Keratinocyte (primary cell): ENCODE results near the gene GPR31. TPM values are rescaled to one million over a fixed set of nuclear protein-coding genes. Genes with fewer than 3 reads are reported as not detected.

Experiments used
- DNase-seq: peaks from one replicate; pipeline ENCODE4 v3.0.0-alpha.2; 2011; ENCODE audit warnings: low read depth, missing footprints, low spot score
- FAIRE-seq: peaks from 2 replicates; lab custom pipeline; 2011; peaks lifted over from hg19 to GRCh38; lab: Jason Lieb, UNC
- H2AFZ ChIP-seq: 2 replicates; pipeline ENCODE4 v1.6.0; 2012; ENCODE audit warnings: low read length, control low read depth, inconsistent platforms; ENCODE audit not compliant: control insufficient read depth
- H3K27ac ChIP-seq: 2 replicates; pipeline ENCODE4 v1.5.1; 2011; ENCODE audit warnings: low read length; ENCODE audit not compliant: control insufficient read depth, insufficient read depth
- H3K27me3 ChIP-seq: 3 replicates; pipeline ENCODE4 v1.6.0; 2011; ENCODE audit warnings: low read length; ENCODE audit not compliant: control insufficient read depth, insufficient read depth; ENCODE audit errors: extremely low read depth
- H3K36me3 ChIP-seq, 2 experiments: 2 replicates in 1 of 2; 3 replicates in 1 of 2; pipeline ENCODE4 v1.5.1; 2011; ENCODE audit warnings: low read length in 2 of 2, mild to moderate bottlenecking in 1 of 2; ENCODE audit not compliant: control insufficient read depth in 2 of 2, insufficient read depth in 2 of 2; ENCODE audit errors: extremely low read depth in 1 of 2
- H3K4me1 ChIP-seq: 3 replicates; pipeline ENCODE4 v1.5.1; 2011; ENCODE audit warnings: low read length; ENCODE audit not compliant: control insufficient read depth, insufficient read depth; ENCODE audit errors: extremely low read depth
- H3K4me2 ChIP-seq: 3 replicates; pipeline ENCODE4 v1.6.0; 2011; ENCODE audit warnings: low read depth, low read length; ENCODE audit not compliant: control insufficient read depth, insufficient read depth; ENCODE audit errors: extremely low read depth
- H3K4me3 ChIP-seq, 3 experiments: fragments of 200-600 bp in 1 of 3; sonication (generic) in 1 of 3; 2 replicates in 2 of 3; 3 replicates in 1 of 3; pipeline ENCODE4 v1.5.1; 2011 to 2016; ENCODE audit warnings: low read length in 3 of 3, mild to moderate bottlenecking in 3 of 3, control low read depth in 2 of 3, inconsistent platforms in 1 of 3, low read depth in 1 of 3, mixed read lengths in 1 of 3, mixed run types in 1 of 3, moderate library complexity in 1 of 3; ENCODE audit not compliant: control insufficient read depth in 2 of 3, insufficient read depth in 2 of 3; ENCODE audit errors: extremely low read depth in 1 of 3
- H3K79me2 ChIP-seq: 2 replicates; pipeline ENCODE4 v1.6.0; 2012; ENCODE audit warnings: low read length; ENCODE audit not compliant: control insufficient read depth, insufficient read depth
- H3K9ac ChIP-seq: 3 replicates; pipeline ENCODE4 v1.6.0; 2011; ENCODE audit warnings: low read length; ENCODE audit not compliant: control insufficient read depth, insufficient read depth; ENCODE audit errors: extremely low read depth
- H3K9me1 ChIP-seq: 3 replicates; pipeline ENCODE4 v1.6.0; 2011; ENCODE audit warnings: low read length; ENCODE audit not compliant: control insufficient read depth, insufficient read depth; ENCODE audit errors: extremely low read depth
- H3K9me3 ChIP-seq: 2 replicates; pipeline ENCODE4 v1.5.1; 2012; ENCODE audit warnings: low read depth, low read length; ENCODE audit not compliant: control insufficient read depth
- H4K20me1 ChIP-seq: 3 replicates; pipeline ENCODE4 v1.6.0; 2011; ENCODE audit warnings: low read length; ENCODE audit not compliant: control insufficient read depth, insufficient read depth; ENCODE audit errors: extremely low read depth
- EZH2 ChIP-seq: IDR thresholded peaks from one replicate; pipeline ENCODE4 v1.6.1; 2012; ENCODE audit warnings: inconsistent platforms, mild to moderate bottlenecking, low read length, moderate library complexity
- dilution Hi-C: fragments of 300-500 bp; cut with MboI; formaldehyde crosslinking; loops from one replicate; pipeline ENCODE4 v1.7.0; 2020; ENCODE audit warnings: low sequenced_read_pairs; ENCODE audit not compliant: extremely low pct_ligation_motif_present
- polyA plus RNA-seq, 5 experiments: library from polyadenylated mRNA; depleted of rRNA in 3 of 5; stranded (reverse) in 3 of 5; stranded (forward) in 1 of 5; unstranded in 1 of 5; fragments of >200 nt; gene quantifications; 1 replicate in 1 of 5; 2 replicates in 3 of 5; 3 replicates in 1 of 5; pipeline versions ENCODE4 v1.2.1 to v1.2.3, GENCODE V29; 2011 to 2012; ENCODE audit warnings: missing spikeins in 2 of 5, low read depth in 1 of 5, low replicate concordance in 1 of 5
- TF ChIP-seq, protein P1 (sequence below), 3 experiments: IDR thresholded peaks in 1 of 3; conservative IDR thresholded peaks in 1 of 3; optimal IDR thresholded peaks in 1 of 3; 2 replicates in 2 of 3; 3 replicates in 1 of 3; pipeline versions ENCODE3 to v1.5.1; 2011; ENCODE audit warnings: low read length in 3 of 3, mild to moderate bottlenecking in 3 of 3, moderate library complexity in 2 of 3, control low read depth in 1 of 3, inconsistent platforms in 1 of 3; ENCODE audit not compliant: insufficient read depth in 2 of 3; ENCODE audit errors: extremely low read depth in 1 of 3

GPR31 gene
- polyA plus RNA-seq, 1 donor (not counting 4 experiments of a cell fraction or from before 2014, with no cell fraction given) = not detected

DNA sequence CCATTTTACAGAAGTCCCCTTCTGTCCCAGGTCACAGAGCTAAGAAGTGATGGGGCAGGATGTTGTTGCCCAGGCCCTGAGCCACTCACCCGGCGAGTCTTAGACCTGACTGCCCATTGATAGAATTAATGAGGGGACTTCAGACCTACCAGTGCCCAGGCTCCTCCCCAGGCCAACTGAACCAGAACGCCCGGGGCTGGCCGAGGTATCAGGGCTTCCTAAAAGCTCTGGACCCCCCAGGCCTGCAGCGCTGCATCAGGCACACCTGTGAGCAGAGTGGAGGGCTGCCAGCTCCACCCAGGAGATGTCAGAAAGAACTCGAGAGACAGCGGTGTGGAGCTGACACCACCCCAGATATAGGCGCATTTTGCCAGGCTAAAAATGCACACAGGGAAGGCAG lies 3.5 kb downstream of the GPR31 start:
- no peak for DNase-seq
- Histone ChIP-seq H3K27me3 (no peaks in the 10 kb centered on the region), H3K9me1 (no peaks in the 10 kb centered on the region), H3K9me3 (no peaks in the 10 kb centered on the region), H4K20me1 (no peaks in the 10 kb centered on the region), H3K4me1 (no peaks in the 10 kb centered on the region), H2AFZ (no peak overlapping the region), H3K79me2 (no peaks in the 10 kb centered on the region), H3K4me2 (no peak overlapping the region), H3K36me3 (no peaks in the 10 kb centered on the region), H3K9ac (no peak overlapping the region), H3K27ac (no peak overlapping the region), H3K4me3 (no peak overlapping the region)
- no peak for FAIRE-seq
- no peak for TF ChIP-seq EZH2
- TF ChIP-seq, protein P1, sequence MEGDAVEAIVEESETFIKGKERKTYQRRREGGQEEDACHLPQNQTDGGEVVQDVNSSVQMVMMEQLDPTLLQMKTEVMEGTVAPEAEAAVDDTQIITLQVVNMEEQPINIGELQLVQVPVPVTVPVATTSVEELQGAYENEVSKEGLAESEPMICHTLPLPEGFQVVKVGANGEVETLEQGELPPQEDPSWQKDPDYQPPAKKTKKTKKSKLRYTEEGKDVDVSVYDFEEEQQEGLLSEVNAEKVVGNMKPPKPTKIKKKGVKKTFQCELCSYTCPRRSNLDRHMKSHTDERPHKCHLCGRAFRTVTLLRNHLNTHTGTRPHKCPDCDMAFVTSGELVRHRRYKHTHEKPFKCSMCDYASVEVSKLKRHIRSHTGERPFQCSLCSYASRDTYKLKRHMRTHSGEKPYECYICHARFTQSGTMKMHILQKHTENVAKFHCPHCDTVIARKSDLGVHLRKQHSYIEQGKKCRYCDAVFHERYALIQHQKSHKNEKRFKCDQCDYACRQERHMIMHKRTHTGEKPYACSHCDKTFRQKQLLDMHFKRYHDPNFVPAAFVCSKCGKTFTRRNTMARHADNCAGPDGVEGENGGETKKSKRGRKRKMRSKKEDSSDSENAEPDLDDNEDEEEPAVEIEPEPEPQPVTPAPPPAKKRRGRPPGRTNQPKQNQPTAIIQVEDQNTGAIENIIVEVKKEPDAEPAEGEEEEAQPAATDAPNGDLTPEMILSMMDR (optimal IDR thresholded peaks at IDR 0.05 in 1 of 3, IDR thresholded peaks at IDR 0.05 in 1 of 3, conservative IDR thresholded peaks at IDR 0.05 in 1 of 3; ENCODE audit: extremely low read depth in 1 of 3, insufficient read depth in 2 of 3, low read length in 3 of 3) = no peak
- dilution Hi-C loops = no loop called here

DNA sequence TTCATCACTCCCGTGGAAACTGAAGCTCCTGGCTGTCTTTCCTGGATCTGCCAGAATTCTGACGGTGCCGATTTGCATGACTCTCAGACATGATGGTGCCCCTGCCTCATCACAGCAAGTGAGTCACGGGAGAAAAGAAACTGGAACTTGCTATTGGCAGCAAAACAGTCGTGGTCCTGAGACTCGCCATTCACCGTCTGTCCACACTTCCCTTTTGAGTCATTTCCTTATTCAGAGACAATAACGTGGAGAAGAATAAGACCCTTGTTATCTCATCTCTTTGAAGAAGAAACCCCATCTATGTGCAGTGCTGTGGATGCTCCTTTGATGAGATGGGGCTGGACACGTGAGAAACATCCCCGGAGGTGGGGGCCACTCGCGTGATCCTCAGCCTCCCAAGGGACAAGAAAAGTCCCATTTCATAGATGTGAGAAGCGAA lies 4.2 kb downstream of the GPR31 start:
- no peaks in the 10 kb centered on the region for H3K4me1 ChIP-seq
- no peaks in the 10 kb centered on the region for H3K9me3 ChIP-seq
- H3K9me1 ChIP-seq = no peaks in the 10 kb centered on the region
- H2AFZ ChIP-seq = no peak overlapping the region
- H3K27ac ChIP-seq = no peak overlapping the region
- no peak for TF ChIP-seq EZH2
- TF ChIP-seq, protein P1 (optimal IDR thresholded peaks at IDR 0.05 in 1 of 3, IDR thresholded peaks at IDR 0.05 in 1 of 3, conservative IDR thresholded peaks at IDR 0.05 in 1 of 3; ENCODE audit: extremely low read depth in 1 of 3, insufficient read depth in 2 of 3, low read length in 3 of 3) = no peak
- dilution Hi-C loops = no loop called here
- no peak overlapping the region for H3K4me3 ChIP-seq
- H3K79me2 ChIP-seq = no peaks in the 10 kb centered on the region
- H3K27me3 ChIP-seq = no peaks in the 10 kb centered on the region
- no peaks in the 10 kb centered on the region for H3K36me3 ChIP-seq
- no peak overlapping the region for H3K9ac ChIP-seq
- no peak for FAIRE-seq
- H3K4me2 ChIP-seq = no peak overlapping the region
- DNase-seq = no peak
- H4K20me1 ChIP-seq = no peaks in the 10 kb centered on the region
